Activated T-cell treated with anti-CD3 and anti-CD28 coated beads, Interleukin-2, amount 50 U/mL, for 48 hours (primary cell): ENCODE results near the gene CTDNEP1.

Experiments
- DNase-seq, 2 experiments: peaks; one replicate each; pipeline ENCODE4 v3.0.0-alpha.2; 2020

The CTDNEP1 gene

DNA sequence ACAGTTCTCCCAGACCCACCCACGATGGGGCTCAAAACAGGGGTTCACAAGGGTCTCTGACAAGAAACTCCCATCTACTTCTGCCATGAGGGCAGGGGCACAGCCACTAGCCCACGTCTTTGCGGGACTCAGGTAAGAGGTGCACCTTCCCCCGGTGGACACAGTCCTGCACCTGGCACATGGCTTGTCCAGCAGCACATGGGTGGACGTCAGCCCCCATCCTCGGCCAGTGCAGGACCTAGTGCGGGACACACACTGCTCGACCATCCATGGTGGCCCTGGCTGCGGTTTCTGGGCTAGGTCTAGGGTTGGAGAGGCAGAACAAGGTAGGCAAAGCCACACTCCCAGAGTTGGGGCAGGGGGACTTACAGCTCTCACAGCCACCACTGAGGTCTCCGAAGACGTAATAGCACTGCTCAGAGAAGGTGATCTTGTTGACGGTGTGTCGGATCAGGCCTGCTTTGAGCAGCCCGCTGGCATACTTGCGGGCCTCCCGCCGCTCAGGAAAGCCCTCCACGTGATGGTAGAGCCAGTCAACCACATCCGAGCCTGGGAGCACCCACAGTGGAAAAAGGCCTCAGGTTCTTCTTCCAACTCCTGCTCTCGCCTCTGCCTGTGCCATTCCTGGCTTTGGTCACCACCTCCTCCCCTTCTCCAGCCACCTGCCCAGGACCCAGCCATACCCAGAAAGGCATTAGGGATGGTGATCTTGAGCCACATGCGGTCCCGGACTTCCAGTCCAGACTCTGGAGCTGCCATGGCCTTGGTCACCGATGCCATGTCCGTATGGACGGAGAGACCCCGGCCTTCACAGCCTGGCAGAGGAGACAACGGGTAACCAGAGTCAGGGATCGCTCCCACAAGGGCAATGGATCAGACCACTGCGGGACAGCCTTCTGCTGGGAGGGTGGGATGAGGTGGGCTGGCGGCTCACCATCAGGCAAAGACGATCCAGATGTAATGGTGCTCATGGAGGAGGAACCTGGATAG lies 24.5 kb downstream of the CTDNEP1 start:
- DNase-seq = no peak

DNA sequence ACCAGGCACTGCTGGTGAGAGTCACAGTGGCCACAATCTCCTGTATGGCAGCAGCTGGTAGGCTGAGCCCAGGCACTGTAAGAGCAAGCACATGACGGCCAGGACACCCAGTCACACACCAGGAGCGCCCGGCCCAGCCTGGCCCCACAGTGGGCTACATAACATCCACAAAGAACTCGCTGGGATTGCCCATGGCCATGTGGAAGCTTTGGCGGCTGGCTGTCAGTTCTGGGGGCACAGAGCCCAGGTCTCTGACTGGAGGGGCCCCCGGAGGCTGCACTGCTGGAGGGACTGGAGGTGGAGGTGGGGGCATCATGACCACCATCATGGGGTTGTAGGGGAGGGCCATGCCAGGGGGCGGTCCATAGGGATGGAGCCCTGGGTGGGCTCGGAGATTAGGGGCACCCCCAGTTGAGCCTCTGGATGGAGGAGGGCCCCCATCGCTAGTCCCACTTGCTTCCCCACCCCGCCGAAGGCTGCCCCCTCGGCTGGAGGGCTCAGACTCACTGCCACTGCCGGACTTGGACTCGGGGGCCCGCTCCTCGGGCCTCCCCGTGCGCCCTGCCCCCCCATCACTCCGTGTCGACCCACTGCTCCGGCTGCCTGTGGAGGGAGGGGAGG lies 25.7 kb downstream of the CTDNEP1 start:
- no peak for DNase-seq

GRCh38 chr17:7224661-7225111 lies 26.8 kb downstream of the CTDNEP1 start:
- DNase-seq = no peak

DNA sequence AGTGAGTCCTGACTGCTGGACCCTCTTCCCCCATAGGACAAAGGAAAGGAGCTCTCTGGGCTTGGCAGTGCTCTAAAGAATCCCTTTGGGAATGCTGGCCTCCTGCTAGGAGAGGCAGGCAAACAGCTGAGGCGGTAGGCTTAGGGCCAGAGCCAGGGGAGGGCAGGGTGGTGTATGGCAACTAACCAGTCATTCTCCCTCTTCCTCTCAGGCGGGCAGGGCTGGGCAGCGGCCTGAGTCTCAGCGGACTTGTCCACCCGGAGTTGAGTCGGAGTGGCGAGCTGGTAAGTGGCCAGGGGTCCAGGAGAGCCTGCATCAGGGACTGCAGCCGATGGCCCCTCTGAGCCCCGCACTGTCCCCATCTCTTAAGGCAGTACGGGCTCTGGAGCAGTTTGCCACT lies 27.4 kb downstream of the CTDNEP1 start:
- no peak for DNase-seq

DNA sequence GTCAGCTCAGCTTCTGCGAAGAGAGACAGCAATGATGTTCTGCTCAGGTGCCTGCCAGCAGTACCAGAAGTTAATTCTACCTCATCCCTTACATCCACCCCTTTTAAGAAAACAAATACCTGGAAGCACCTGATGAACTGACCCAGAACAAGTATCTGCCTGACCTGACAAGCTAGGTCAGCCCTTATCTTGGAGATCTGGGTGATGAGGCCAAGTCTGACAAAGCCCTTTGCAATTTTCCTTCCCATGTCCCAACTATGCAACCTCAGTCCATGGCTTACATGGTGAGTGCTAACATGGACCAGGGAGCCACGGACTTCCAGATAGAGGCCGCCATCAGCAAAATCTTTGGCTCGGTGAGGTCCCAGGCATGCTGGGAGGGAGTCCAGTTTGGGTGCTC lies 28.2 kb downstream of the CTDNEP1 start:
- no peak for DNase-seq

GRCh38 chr17:7222972-7223292 lies 28.6 kb downstream of the CTDNEP1 start:
- DNase-seq = no peak

DNA sequence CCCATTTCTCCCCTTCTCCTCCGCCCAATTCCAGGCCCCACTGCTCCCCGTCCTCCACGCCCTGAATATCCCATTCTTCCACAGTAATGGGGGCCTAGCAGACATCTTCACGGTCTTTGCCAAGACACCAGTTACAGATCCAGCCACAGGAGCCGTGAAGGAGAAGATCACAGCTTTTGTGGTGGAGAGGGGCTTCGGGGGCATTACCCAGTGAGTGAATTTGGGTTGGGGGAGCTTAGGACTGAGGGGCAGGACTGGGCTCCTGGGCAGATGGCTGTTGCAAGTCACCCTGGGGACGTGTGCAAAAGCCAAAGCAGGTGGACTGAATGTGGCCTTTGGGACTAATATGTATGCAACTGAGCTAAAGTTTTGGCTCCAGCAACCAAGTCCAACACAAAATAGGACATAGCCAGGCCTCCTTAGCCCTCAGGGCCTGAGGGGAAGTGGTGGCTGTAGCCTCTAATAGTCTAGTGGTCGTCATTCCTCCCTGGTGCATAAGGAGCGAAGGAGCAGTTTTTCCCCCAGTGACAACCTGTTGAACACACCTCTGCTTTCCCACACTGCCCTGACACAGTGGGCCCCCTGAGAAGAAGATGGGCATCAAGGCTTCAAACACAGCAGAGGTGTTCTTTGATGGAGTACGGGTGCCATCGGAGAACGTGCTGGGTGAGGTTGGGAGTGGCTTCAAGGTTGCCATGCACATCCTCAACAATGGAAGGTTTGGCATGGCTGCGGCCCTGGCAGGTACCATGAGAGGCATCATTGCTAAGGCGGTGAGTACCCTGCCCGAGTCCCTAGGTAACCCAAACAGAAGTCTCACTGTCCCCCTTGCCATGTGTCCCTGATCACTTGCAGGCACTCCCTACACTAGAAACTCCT lies 29.2 kb downstream of the CTDNEP1 start:
- no peak for DNase-seq

GRCh38 chr17:7221278-7222092 lies 30.0 kb downstream of the CTDNEP1 start:
- no peak for DNase-seq

DNA sequence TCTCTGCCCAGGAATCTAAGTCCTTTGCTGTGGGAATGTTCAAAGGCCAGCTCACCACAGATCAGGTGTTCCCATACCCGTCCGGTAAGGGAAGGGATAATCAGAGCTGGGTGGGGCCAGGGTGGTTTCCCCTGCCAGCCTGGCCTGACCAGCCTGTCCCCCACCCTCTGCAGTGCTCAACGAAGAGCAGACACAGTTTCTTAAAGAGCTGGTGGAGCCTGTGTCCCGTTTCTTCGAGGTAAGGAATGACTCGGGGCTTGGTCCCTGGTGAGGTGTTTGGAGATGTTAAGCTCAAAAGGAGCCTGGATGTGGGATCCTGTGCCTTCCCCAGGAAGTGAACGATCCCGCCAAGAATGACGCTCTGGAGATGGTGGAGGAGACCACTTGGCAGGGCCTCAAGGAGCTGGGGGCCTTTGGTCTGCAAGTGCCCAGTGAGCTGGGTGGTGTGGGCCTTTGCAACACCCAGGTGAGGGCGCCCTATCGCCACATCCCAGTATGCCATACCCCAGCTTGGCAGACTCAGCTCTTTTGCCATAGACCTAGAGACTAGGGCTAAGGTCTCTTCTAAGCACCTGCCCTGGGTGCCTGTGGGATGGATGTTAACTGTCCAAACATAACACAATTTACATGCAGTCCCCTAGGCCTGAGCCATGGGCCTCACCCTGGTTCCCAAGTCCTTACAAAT lies 30.8 kb downstream of the CTDNEP1 start:
- DNase-seq = peak; percentile 74 to 80

DNA sequence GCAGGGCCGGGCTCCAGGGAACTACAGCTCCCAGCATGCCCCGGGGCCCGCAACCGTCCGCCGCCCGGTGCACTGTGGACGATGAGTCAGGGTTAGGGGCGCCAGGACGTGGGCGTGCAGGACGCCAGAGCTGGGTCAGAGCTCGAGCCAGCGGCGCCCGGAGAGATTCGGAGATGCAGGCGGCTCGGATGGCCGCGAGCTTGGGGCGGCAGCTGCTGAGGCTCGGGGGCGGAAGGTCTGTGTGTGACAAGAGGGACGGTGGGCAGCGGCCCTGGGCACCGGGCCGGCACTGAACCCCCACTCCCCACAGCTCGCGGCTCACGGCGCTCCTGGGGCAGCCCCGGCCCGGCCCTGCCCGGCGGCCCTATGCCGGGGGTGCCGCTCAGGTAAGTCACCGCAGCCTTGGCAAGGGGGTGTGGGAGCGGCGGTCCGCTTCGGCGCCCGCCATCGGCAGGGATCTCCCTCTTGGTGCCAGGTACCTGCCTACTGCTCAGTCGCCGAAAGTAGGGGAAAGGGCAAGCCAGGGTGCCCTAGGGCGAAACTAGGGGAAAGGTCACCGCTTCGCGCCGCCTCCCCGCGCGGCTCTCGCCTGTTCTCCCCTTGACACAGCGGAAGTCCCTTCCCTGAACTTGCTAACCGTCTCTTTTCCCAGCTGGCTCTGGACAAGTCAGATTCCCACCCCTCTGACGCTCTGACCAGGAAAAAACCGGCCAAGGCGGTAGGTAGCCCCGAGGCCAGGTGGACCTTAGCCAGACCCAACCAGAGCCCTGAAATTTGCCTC lies 31.5 kb downstream of the CTDNEP1 start, which contains the start of the genes ACADVL and DLG4:
Gene ACADVL, plus strand, starts transcription at position 127 of the 781 bp plus-strand sequence. Its CDS starts 47 bp downstream, at position 174.
Gene DLG4, minus strand, starts transcription at position 25 of the 781 bp plus-strand sequence.
- peak; percentile 90 to 92 for DNase-seq

DNA sequence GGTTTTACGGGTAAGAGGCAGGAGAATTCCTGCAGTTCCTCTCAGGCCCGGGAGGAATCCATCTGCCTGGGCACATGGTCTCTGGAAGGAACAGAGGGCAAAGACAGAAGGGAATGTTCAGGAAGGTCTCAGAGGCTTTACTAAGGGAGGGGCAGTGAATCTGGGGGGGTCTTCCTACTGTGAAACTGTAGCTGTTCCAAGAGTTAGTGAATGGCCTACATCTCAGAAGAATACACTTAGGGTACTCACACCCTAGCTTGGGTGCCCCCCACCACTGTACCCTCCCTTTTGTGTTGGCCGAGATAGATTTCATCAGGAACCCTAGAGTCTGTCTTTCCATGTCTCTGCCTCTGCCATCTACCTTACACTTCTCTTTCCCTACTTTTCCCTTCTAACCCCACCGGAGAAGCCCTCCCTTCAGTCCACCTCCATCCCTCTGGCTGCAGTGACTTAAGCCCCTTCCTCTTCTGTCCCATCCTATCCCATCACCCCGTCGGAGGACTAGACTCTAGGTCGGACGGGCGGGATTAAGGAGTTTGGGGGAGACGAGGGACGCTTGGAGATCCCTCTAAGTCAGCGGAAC lies 32.2 kb downstream of the CTDNEP1 start:
- no peak for DNase-seq

GRCh38 chr17:7218758-7219157 lies 32.8 kb downstream of the CTDNEP1 start:
- no peak for DNase-seq

DNA sequence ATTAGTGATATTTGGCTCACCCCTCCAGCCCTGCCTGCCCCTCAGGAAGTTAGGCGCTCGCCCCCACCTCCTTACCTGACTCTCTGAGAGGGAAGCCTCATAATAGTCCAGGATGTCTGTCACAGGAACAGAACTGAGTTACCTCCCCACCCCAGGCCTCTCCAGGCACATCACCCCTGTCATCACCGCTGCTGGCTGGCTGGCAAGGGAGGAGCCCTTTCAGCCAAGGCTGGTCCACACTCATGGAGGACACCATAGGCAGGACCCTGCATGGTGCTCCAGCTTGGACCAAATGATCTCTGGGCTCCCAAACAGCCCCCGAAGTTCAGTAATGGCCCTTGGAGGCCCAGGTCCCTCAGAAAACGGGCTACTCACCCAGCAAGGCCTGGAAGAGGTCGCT lies 33.4 kb downstream of the CTDNEP1 start:
- DNase-seq = peak; percentile 46 to 47

DNA sequence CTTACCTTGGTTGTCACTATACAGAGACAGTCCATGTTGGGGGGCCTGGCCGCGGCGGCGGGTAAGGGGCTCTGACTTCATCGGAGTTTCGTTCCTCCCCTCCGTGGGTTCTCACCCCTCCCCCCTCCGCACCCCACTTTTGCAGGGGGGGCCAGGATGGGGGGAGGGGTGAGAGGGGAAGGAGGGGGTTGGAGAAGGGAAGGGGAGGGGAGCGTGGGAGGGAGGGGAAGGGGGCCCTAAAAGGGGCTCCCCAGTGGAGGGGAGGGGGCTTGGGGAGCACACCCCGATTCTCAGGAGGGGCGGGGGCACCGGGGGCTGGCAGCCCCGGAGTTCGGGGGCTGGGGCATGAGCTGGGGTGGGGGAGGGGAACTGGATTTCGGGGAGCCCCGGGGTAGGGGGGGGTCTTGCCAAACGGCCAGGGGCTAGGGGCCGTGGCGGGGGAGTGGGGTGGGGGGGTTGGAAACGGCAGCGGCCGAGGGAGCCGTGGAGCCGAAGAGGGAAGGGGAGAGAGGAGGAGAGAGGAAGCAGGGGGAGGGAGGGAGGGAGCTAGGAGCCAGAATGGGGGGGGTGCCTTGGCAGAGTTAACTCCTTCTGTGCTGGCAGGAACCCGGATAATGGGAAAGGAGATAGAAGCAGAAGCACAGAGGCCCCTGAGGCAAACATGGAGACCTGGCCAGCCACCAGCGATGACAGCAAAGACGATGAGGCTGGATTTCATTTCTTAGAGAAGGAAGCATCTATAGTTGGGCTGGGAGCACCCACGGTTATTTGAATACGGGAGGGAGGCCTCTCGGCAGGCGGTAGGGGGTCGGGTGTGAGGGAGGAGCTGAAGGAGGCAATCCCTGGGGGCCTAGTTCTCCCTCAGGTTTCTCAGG lies 34.2 kb downstream of the CTDNEP1 start:
- peak; percentile 46 to 48 for DNase-seq

DNA sequence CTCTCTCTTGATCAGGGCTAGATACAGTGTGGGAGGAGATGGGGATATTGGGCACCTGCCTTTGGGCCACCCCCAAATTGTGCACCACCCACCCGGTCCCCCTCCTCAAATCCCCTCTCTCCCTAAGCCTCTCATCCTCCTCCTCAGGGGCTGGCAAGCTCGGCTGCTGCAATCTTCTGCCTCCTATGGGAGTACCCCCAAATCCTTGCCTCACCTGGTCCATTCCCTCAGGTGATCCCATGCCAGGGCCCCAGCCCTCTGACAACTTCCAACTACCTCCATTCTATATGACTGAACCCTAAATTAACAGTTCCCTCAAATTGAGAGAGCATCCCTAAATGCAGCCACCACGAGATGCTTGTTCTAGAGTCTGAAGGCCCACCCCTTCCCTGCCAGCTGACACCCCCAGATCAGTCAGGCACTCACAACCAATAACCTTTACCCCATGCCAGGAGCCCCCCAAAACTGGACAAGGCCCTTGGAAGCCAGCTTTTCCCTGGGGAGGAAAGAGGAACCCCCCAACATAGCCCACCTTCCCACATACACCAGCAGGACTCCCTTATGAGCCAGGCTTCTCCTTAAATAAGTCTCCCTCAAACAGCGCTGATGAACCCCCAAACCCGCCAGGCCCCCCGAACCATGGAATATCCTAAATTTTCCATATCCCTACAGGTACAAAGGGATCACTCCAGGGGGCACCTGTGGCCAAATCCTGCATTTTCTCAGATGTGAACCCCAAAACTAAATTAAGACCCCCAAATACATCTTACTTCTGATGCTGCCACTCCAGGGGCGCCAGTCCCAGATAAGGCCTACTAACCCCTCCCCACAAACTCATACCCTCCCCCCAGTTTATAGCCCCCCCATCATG lies 35.1 kb downstream of the CTDNEP1 start:
- DNase-seq = no peak

GRCh38 chr17:7215652-7216180 lies 35.8 kb downstream of the CTDNEP1 start:
- DNase-seq = no peak

GRCh38 chr17:7215136-7215638 lies 36.3 kb downstream of the CTDNEP1 start:
- no peak for DNase-seq
